ENCODE measurements around the gene CFL2. TPM values are rescaled to one million over a fixed set of nuclear protein-coding genes. Genes with fewer than 3 reads are reported as not detected.

The CFL2 gene
- total RNA-seq, 1 donor from 2014 or later, result 19.6 TPM

- Mint-ChIP-seq H3K27me3 (no peaks in the 10 kb centered on the region), H3K36me3 (ENCODE audit: insufficient read depth) (no peaks in the 10 kb centered on the region), H3K4me3 (ENCODE audit: low read depth) (no peak overlapping the region), H3K9me3 (ENCODE audit: low read depth) (no peaks in the 10 kb centered on the region), H3K27ac (no peak overlapping the region), H3K4me1 (ENCODE audit: low read depth) (peaks cover 3% of the 10 kb centered on the region)
- DNase-seq (ENCODE audit: low spot score, unreplicated experiment), result no peak
- TF ChIP-seq CTCF (IDR thresholded peaks at IDR 0.05; ENCODE audit: unreplicated experiment), result no peak
Measured at GRCh38 chr14:34732802-34733201, 18.4 kb upstream of the CFL2 start.

- DNase-seq (ENCODE audit: low spot score, unreplicated experiment), result no peak
- no peak for TF ChIP-seq CTCF (IDR thresholded peaks at IDR 0.05; ENCODE audit: unreplicated experiment)
- no peaks in the 10 kb centered on the region for H3K9me3 Mint-ChIP-seq (ENCODE audit: low read depth)
- no peak overlapping the region for H3K27ac Mint-ChIP-seq
- no peaks in the 10 kb centered on the region for H3K4me1 Mint-ChIP-seq (ENCODE audit: low read depth)
- H3K27me3 Mint-ChIP-seq, result peaks cover 2% of the 10 kb centered on the region
- no peak overlapping the region for H3K4me3 Mint-ChIP-seq (ENCODE audit: low read depth)
- no peaks in the 10 kb centered on the region for H3K36me3 Mint-ChIP-seq (ENCODE audit: insufficient read depth)
Measured at GRCh38 chr14:34723867-34724266, 9.5 kb upstream of the CFL2 start.

- H3K36me3 Mint-ChIP-seq (ENCODE audit: insufficient read depth), result no peaks in the 10 kb centered on the region
- peaks cover 2% of the 10 kb centered on the region for H3K27me3 Mint-ChIP-seq
- peak; percentile 80 for TF ChIP-seq CTCF (IDR thresholded peaks at IDR 0.05; ENCODE audit: unreplicated experiment)
- no peak overlapping the region for H3K27ac Mint-ChIP-seq
- H3K4me1 Mint-ChIP-seq (ENCODE audit: low read depth), result no peaks in the 10 kb centered on the region
- no peak for DNase-seq (ENCODE audit: low spot score, unreplicated experiment)
- H3K9me3 Mint-ChIP-seq (ENCODE audit: low read depth), result no peaks in the 10 kb centered on the region
- H3K4me3 Mint-ChIP-seq (ENCODE audit: low read depth), result no peak overlapping the region
Measured at GRCh38 chr14:34722723-34723545, 8.5 kb upstream of the CFL2 start.

- Mint-ChIP-seq H3K27me3 (peaks cover 5% of the 10 kb centered on the region), H3K36me3 (ENCODE audit: insufficient read depth) (no peaks in the 10 kb centered on the region), H3K9me3 (ENCODE audit: low read depth) (no peaks in the 10 kb centered on the region), H3K27ac (no peak overlapping the region), H3K4me1 (ENCODE audit: low read depth) (no peaks in the 10 kb centered on the region), H3K4me3 (ENCODE audit: low read depth) (no peak overlapping the region)
- DNase-seq (ENCODE audit: low spot score, unreplicated experiment), result no peak
- TF ChIP-seq CTCF (IDR thresholded peaks at IDR 0.05; ENCODE audit: unreplicated experiment), result no peak
Measured at GRCh38 chr14:34721129-34721528, 6.7 kb upstream of the CFL2 start.

- Mint-ChIP-seq H3K4me1 (ENCODE audit: low read depth) (peaks cover under 1% of the 10 kb centered on the region), H3K36me3 (ENCODE audit: insufficient read depth) (no peaks in the 10 kb centered on the region), H3K4me3 (ENCODE audit: low read depth) (no peak overlapping the region), H3K9me3 (ENCODE audit: low read depth) (no peaks in the 10 kb centered on the region), H3K27ac (no peak overlapping the region), H3K27me3 (peaks cover 9% of the 10 kb centered on the region)
- TF ChIP-seq CTCF (IDR thresholded peaks at IDR 0.05; ENCODE audit: unreplicated experiment), result no peak
- no peak for DNase-seq (ENCODE audit: low spot score, unreplicated experiment)
Measured at GRCh38 chr14:34718750-34719304, 4.4 kb upstream of the CFL2 start.
